Activated naive CD8-positive, alpha-beta T cell treated with anti-CD3 and anti-CD28 coated beads, Interleukin-2, amount 50 U/mL, for 16 hours (primary cell): Measurements from ENCODE around the gene CLEC1B.
"Not testable (repeated sequence)": the region's sequence is repeated elsewhere in the genome, so short reads cannot be mapped to it uniquely, and the experiment has no call there.

Experiments
- DNase-seq: peaks from one replicate; pipeline ENCODE4 v3.0.0-alpha.2; 2020; ENCODE audit warnings: low read depth, low spot score

The CLEC1B gene

DNA sequence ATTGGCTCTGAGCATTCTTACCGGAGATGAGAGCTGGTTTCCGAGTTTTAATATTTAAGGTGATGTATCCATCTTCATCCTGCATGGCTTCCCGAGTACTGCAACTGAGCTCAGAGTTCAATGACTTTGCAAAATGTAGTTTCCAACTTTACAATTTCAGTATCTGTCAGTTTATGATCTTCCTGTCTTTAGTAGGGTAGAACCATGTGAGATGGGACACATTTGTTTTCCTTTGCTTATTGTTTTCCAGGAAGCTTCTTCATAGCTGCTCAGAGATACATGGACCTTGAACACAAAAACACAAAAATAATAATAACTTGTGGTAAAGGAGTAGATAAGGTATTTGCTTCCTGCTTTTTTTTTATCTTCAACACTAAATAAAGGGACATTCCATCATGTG is at the start of gene CLEC1B:
Gene CLEC1B (minus strand): TSS at position 106 of the 400 bp plus-strand sequence. CDS start 21 bp downstream, at position 85.
- no peak for DNase-seq

DNA sequence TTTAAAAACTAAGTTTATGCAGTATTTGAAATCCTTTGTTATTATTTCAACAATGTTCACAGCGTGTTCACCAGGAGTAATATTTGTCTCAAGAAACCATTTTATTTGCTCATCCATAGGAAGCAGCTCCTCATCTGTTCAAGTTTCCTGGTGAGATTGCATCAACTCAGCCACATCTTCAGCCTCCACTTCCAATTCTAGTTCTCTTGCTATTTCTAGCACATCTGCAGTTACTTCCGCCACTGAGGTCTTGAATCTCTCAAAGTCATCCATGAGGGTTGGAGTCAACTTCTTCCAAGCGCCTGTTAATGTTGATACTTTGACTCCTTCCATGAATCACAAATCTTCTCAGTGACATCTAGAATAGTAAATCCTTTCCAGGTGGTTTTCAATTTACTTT is 49.6 kb upstream of the CLEC1B start:
- DNase-seq: no peak

DNA sequence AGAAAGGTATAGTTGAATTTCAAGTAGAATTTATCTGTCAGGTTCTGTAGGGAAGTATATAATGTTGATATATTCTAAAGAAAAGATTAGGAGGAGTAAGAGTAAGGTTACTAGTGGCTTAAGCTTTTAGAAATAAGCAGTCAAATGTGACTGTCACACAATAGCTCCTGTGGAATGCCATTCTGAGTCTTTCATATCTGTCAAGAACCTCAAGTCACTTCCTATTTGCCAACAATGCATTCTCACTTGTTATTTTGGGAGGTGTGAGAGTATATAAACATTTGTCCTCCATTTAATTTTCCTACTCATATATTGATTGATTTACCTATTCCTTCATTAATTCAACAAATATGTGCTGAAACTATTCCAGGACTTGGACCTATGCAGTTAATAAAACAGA is 43.2 kb upstream of the CLEC1B start:
- no peak for DNase-seq

DNA sequence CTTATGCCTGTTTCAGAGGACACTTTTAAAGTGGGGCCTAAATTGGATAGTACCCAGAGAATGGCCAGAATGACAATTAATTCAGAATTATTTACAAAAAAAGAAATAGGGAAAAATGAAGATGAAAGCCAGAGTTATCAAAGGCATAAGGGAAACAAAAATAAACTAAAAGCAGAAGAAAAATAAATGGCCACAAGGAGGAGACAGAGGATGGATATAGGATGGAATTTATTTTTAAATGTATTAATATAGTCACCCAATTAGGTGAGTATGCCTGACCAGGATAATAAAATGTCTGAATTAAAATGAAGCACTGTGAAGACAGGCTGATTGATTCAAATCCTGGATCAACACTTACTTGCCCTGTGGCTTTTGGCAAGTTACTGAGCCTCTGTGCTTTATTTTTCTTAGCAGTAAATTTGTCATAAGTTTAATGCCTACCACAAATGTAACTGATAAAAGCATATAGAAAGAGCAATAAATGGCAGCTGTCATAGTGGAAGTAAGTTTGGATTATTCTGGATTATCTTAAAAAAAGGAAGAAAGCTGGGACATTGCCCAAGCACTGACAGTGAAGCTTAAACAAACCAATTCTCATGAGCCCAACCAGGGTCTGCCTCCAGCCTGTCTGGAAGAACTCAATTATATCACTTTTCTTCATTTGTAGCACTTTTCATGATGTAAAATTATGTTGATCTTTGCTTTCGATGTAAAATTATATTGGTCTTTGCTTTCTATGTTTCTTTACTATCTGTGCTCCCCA is 35.0 kb upstream of the CLEC1B start:
- DNase-seq: no peak

DNA sequence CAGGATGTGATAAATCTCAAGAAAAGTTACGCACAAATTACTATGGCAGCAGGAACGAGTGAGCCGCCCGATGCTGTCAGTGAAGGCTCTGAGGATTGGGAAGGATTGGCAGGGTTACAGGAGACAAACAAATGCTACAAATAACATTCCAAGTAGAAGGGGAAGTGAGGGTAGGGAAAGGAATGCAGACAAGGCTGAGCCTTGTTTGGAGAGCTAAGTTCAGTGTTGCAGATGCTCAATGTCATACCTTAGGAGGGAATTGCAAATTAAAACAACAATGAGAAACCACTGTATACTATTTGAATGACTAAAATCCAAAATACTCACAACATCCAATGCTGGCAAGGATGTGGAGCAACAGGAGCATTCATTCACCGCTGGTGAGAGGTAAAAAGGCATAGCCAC is 32.9 kb upstream of the CLEC1B start:
- DNase-seq: no peak

DNA sequence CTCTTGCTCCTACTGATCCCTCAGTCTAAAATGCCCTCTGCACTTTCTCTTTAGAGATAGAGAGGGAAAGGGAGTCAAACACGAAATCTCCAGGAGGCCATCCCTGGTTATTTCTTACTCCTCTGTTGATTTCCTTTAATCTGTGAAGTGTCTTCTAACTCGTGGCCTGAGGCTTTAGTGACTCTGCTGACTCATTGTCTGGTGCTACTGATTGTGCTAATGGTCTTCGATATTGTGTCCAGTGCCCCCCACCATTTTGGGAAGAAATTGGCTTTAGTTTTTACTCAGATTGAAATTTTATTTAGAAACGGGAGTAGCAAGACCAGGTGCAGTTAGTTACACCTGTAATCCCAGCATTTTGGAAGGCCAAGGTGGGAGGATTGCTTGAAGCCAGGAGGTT is 32.4 kb upstream of the CLEC1B start:
- DNase-seq: no peak

DNA sequence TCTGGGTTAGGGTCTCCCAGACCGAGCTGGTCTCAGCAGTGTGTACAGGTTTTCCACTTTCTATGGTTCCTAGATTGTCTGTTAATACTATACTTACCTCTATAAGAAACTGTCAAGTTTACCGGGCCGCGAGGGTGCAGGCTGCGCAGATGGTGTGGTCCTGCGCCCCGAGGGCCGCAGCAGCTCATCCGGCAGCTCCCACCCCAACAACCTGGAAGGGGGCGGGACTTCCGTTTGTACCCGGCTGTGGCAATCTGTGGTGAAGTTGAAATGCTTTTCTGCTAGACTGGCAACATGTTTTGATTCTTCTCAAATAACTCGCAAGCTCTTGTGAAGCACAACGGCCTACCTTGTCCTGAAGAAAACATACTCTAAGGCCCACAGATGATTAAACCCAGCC is 31.5 kb upstream of the CLEC1B start, which contains the start of gene CLEC9A:
Gene CLEC9A (plus strand): TSS at position 237 of the 400 bp plus-strand sequence. CDS start 22,006 bp downstream, outside the sequence.
- DNase-seq: no peak

DNA sequence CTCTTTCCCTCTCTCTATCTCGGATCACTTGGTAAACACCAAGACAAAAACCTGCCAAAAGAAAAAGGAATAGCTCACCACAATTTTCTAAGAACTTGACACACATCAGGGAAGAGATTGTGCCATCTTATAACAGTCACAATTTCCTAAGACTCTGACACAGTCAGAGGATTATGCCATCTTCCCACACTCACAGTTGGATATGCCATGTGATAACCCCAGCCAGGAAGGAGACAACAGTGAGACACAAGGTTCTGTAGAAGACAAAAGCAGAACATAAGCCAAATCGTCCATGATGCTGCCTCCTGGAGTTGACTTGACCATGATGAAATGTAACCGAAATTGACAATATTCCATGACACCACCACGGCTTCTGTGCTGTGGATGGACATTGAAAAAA is 28.8 kb upstream of the CLEC1B start:
- DNase-seq: no peak

DNA sequence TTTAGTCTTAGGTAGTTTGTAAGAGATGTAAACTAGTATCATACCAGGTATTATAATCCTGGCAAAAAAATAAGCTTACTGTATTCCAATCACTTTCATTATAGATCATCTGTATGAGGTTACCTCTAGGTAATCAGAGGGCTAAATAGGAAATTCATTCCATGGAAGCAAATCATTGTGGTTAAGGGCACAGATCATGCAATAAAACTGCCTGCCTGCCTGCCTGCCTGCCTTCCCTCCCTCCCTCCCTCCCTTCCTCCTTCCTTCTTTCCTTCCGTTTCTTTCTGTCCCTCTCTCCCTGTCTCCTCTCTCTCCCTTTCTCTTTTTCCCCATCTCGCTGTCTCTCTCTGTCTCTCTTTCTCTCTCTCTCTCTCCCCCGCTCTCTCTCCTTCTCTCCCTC is 28.4 kb upstream of the CLEC1B start:
- DNase-seq: no peak

DNA sequence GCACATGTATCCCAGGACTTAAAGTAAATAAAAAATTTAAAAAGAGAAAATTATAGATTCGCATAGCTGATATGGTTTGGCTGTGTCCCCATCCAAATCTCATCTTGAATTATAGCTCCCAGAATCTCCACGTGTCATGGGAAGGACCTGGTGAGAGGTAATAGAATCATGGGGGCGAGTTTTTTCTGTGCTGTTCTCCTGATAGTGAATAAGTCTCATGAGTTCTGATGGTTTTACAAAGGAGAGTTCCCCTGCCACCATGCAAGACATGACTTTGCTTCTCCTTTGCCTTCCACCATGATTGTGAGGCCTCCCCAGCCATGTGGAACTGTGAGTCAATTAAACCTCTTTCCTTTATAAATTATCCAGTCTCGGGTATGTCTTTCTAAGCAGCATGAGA is 27.7 kb upstream of the CLEC1B start:
- DNase-seq: not testable (repeated sequence)

DNA sequence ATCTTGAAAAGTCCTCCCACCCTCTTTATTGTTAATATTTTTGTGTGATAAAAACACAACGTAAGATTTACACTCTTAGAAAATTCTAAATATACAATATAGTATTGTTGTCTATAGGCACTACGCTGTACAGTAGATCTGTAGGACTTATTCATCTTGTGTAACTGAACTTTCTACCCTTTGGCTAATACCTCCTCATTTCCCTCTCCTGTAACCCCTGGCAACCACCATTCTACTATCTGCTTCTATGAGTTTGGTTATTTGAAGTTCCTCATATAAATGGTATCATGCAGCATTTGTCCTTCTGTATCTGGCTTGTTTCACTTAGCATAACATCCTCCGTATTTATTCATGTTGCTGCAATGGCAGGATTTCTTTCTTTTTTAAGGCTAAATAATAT is 26.3 kb upstream of the CLEC1B start:
- no peak for DNase-seq

DNA sequence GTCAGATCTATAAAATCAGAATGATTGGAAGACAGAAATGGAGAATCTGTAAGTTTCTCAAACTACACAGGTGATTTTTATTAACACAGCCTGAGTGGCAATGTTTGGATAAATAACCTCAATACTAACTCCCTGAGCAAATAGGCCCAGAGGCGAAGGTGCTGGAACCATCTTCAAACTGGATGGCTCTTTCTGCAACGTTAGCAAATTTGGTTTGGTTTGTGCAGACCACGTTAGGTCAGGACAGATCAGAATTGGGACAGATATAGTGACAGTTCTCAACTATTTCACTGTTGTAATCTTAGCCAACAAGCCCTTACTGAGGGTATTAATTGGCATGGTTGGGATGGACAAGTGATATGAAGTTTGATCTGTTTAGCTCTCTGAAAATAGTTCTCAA is 22.4 kb upstream of the CLEC1B start:
- DNase-seq: no peak

DNA sequence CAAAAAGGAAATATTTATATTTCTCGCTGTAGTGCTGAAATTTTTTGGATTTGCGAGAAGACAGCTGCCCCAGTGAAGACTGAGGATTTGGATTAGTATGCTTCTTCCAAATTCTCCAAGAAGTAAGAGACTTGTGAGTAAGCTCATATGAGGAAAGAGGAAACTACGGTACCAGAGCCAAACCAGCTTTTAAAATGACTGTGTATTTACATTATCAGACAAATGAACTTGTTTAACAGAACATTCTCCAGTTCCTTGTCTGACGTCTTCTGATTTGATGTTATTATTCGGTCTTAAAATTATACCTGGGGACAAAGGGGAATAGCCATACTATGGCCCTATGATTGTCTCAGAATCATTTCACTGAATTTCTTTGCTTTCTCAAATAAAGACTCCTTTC is 19.5 kb upstream of the CLEC1B start:
- no peak for DNase-seq

DNA sequence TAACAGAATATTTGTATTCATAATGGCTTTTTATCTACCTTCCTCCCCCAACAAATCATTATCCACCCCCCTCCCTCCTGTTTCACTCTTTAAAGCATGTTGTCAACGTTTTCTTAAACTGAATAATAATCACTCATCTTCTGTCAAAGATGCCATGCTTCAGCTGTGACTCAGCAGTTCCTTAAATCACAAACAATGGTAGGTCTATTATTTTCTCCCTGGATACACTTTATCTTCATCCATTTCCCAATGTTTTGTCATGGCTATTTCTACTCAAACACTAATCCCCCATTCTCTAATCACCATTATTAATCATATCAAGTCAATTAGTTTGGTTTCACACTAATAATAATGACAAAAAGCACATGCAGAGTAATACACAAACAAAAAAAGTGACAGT is 18.0 kb upstream of the CLEC1B start:
- DNase-seq: no peak

DNA sequence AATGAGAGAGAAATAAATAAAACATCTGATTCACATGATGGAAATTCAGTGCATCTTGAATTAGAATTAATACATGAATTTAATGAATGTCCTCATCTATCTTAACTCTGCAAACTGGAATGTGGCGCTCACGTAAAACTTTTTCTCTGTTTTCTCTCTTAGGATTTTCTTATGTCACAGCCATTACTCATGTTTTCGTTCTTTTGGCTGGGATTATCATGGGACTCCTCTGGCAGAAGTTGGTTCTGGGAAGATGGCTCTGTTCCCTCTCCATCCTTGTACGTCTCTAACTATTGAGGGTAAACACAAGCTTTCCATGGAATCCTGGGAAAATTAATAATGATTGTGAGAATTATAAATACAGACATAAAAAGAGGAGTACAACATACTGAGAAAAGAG is 16.5 kb upstream of the CLEC1B start:
- DNase-seq: no peak

DNA sequence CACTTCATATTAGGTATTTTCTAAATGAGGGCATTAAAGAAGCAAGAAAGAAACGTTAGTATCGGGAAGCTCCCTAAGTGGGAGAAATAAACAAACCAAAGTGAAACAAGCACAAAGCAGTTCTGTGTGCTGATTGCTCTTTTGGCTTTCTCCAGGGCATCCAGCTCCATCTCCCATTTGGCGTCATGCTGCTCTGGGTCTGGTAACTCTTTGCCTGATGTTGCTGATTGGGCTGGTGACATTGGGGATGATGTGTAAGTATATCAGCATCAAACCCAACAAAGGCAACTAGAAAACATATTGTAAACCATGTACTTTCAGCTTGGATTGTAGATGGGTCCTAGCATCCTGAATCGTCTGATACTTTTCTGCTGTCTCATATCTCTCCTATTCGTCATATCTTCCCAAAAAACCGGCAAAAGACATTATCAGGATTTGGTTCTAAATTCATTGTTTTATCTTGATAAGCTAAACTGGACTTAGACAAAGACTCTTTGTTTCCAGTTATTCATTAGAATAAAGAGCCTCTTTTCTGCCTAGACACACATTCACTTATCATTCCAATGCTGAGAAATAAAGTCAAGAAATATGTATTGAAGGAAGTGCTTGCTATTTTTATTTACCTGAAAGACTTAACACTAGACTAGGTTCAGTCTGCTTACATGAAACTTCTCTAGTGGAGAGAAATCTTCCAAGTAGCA is 13.9 kb upstream of the CLEC1B start:
- DNase-seq: no peak

DNA sequence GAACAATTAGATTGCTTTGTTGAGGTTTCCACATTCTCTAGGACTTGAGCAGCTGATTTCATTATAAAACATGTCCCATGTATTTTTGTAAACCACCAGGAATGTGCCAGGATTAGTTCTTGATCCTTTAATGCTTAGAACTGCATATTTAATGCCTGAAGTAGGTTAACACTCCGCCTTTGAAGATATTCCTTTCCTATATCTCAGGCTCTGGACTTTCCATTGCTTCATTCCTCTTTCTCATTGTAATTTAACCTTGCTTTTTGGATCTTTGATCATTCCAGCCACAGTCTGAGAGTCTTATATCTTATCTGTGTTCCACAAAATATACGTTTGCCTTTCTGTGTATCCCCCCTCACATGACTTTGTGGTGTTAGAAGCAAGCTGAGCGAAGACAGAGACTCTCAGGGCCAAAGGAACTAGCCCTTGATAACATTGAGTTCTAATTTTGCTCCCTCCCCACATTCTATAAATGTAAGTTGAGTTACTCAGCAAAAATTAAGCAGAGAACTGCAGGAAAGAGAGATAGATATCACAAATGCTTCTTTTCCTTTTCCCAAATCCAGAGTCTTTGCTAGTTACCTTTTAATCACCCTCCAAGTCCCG is 2.4 kb upstream of the CLEC1B start:
- DNase-seq: no peak

DNA sequence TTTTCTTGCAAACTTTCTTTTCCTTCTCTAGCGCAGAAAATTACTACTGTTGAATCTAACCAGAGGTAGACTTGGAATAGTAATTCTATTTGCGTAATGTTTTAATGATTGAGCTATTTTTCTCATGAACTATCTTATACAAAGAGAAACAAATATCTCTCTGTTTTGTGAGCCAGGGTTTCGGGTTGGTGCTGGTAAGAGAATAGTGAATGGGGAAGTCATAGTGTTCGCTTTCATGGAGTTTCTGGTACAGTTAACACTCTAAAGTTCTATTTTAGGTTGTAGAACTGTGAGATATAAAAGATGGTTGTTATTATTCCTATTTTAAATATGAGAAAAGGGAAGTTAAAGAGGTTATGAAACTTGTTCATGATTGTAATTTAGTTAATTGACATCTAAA is 6.6 kb downstream of the CLEC1B start:
- DNase-seq: no peak

DNA sequence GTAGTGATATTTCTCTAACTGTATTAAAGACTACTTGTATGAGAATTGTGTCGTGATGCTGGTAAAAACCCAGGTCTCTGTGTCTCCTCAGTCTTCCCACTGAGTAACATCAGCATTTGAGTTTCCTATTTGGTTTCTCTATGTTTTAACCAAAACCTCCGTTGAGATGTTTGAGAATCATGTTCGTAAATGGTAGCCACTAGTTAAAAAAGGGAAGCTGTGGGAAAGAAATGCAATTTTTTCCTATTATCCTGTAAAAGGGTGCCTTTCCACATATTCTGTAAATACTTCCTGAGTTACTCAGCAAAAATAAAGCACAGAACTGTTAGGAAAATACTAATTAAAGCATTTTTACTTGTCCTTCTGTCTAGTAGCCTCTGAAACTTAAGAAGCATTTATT is 7.0 kb downstream of the CLEC1B start:
- DNase-seq: no peak

DNA sequence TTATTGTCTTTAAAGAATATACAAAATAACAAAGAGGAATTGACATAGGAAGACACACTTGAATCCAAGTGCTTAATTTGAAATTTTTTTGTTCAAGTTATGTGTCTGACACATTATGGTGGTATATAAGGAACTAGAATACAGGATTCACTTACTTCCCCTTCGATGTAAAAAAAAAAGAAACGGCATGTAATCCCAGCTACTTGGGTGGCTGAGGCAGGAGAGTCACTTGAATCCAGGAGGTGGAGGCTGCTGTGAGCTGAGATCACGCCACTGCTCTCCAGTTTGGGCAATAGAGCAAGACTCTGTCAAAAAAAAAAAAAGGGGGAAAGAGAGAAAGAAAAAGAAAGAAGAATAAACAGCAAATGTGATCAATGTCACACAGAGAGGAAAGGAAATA is 18.8 kb downstream of the CLEC1B start:
- DNase-seq: no peak

DNA sequence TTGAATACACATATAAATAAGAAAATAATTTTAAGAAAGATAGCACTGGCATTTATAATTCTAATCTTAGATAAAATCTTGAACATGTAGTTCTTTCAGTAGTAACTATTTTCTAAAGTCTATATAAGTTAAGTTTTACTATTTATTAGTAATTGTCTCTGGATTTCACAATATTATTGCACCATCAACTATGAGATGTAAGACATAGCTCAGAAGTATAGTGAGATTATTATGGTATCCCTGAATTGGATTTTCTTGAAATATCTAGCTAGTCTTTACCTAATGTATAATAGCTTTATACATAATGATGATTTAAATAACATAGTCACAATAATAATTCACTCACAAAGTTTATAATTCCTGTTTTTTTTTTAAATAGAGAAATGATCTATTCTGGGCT is 21.0 kb downstream of the CLEC1B start:
- no peak for DNase-seq

DNA sequence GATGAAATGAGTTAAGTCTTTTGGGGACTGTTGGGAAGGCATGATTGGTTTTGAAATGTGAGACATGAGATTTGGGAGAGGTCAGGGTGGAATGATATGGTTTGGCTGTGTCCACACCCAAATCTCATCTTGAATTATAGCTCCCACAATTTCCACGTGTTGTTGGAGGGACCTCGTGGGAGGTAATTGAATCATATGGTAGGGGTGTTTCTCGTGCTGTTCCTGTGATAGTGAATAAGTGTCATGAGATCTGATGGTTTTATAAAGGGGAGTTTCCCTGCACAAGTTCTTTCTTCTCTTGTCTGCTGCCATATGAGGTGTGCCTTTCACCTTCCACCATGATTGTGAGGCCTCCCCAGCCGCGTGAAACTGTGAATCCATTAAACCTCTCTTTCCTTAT is 22.3 kb downstream of the CLEC1B start:
- not testable (repeated sequence) for DNase-seq

DNA sequence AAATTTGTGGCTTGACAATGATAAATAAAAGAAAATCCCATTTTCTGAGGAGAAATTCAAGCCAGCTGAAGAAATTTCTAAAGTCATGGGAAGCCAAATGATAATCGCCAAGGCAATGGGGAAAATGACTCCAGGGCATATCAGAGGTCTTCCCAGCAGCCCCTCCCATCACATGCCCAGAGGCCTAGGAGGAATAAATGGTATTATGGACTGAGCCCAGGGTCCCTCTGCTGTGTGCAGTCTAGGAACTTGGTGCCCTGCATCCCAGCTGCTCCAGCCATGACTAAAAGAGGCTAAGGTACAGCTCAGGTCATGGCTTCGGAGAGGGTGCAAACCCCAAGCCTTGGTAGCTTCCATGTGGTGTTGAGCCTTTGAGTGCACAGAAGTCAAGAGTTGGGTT is 23.3 kb downstream of the CLEC1B start:
- DNase-seq: no peak
